NCI-H446 (cell line): ENCODE results near the gene C21orf91.
"Not testable (repeated sequence)": the region's sequence is repeated elsewhere in the genome, so short reads cannot be mapped to it uniquely, and the experiment has no call there.

Experiments used
- DNase-seq, 2 experiments: peaks; one replicate each; lab custom pipeline; 2025; lab: John Stamatoyannopoulos, UW

The C21orf91 gene

DNA sequence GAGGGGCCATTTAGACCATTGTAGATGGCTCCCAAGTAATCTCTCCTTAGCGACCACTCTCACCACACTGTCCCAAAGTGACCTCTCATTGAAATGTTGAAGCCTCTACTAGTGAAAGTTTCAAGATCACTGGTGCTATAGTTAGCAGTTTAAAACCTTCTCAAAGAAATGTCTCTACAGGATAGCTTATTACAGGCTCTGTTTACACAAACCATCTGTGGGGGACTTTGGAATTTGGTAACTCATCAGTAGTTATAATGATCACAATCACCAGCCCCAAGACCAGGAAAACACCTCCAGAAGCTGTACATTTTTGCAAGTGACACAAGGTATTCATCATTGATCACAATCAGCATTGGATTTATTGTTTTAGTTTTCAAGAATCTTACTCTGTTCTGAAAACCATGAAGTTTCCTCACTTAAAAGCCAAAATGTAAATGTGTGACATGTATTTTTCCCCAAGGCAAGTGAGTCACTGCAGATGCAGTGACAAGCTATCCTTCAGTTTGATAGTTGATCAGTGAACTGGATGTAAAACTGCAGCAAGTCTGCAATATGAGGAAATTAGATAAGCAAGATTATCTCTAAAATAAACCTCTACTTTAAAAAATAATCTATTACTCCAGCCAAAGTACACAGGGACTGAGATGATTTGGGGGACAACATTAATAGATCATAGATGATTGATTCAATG lies 41.9 kb downstream of the C21orf91 start:
- no peak for DNase-seq

DNA sequence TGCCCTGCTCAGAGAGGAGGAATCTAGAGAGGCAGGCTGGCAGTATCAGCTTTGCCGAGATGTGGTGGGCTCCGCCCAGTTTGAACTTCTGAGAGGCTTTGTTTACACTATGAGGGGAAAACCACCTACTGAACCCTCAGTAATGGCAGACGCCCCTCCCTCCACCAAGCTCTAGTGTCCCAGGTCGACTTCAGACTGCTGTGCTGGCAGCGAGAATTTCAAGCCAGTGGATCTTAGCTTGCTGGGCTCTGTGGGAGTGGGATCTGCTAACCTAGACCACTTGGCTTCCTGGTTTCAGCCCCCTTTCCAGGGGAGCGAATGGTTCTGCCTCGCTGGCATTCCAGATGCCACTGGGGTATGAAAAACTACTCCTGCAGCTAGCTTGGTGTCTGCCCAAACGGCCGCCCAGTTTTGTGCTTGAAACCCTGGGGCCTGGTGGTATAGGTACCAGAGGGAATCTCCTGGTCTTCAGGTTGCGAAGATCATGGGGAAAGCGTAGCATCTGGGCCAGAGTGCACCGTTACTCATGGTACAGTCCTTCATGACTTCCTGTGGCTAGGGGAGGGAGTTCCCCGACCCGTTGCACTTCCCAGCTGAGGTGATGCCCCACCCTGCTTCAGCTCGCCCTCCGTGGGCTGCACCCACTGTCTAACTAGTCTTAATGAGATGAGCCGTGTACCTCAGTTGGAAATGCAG lies 43.6 kb downstream of the C21orf91 start:
- DNase-seq, result no peak

DNA sequence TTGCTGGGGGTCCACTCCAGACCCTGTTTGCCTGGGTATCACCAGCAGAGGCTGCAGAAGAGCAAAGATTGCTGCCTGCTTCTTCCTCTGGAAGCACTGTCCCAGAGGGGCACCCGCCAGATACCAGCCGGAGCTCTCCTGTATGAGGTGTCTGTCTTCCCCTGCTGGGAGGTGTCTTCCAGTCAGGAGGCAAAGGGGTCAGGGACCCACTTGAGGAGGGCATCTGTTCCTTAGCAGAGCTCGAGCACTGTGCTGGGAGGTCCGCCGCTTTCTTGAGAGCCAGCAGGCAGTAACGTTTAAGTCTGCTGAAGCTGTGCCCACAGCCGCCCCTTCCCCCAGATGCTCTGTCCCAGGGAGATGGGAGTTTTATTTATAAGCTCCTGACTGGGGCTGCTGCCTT lies 44.1 kb downstream of the C21orf91 start:
- not testable (repeated sequence) for DNase-seq

DNA sequence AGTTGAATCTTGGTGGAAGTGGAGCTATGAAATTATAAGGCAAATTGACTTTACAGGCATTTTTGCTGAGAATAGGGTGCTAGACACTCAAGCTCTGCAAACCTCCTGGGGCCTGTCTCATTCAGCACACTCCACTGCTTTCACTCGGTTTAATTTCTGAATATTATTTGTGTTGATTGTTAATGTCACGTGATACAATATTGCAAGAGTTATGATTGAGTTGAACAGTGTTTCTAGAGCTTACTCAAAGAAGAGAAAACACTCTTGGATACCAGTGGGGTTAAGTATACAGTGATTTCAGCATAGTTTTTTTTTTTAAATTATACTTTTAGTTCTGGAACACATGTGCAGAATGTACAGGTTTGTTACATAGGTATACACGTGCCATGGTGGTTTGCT lies 49.7 kb downstream of the C21orf91 start:
- DNase-seq, result no peak

DNA sequence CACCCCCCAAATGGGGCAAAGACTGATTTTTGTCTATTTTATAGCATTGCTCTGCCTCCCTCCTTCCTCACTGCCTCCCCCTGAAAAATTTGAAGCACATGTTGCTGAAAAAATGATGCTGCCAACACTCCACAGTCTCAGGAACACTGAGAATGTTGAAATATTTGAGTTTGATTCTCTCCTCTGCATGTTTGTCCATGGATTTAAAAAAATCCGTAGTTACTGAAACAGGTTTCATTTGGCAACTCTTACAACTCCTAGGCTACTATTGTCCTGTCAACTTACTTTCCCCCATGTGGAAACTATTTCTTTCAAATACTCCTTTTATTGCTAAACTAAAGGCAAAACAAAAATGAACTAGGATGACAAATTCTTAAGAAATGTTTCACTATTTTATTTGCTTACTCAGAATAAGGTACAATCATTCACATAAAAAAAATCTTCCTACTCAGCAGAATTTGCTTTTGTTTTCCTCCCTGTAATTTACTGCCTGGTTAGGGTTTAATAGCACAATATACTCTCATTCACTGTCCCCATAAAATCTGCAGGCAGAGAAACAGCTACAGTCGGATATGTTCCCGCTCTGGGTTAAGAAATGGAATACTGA lies 50.2 kb downstream of the C21orf91 start:
- no peak for DNase-seq

DNA sequence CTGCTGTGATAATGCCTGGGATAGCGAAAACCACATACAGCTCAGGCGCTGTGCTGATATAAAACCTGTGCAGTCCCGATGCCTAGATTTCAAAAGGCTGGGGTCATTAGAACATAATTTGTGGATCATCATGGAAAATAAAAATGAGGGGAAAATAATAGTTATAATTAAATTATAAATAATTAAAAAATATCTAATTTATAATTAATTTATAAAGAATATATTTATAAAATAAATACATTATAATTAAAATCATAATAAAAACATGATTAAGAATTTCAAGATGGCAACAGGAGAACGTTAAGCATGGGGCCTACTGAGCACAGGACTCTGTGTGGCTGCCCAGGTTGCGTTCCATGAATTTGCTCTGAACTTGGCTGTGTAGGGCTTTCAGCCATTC lies 53.9 kb downstream of the C21orf91 start:
- no peak for DNase-seq

DNA sequence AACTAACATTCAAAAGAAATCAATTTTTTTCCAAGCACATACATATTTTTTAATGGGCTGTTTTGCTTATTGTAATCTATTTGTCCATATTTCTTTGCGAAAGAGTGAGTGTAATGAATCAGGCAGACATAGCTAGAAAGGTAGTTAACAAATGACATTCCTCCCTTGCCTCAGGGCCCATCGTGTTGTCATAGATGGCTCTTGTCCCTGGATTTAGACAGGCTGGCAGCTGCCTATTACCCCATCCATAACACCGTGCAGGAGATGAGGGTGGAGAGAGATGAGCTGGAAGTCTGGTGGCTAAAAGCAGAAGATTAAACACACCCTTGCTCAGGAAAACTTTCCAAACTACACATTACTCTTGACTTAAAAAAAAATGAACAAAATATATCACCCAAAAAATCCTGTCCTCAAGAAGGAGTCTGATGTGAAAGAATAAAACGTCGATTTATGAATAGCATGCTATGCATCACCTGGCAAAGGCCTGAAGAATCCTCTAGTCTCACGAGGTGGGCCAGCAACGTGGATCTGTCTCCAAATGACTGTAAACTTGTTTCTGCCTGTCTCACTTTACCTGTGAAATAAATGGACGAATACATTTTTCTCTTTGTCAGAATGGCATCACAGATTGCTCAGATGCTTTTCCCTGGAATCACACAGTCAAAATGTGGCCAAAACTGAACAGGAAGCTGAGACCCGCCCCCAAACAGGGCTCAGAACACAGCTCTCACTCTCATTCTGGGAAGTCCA lies 55.7 kb downstream of the C21orf91 start:
- no peak for DNase-seq

DNA sequence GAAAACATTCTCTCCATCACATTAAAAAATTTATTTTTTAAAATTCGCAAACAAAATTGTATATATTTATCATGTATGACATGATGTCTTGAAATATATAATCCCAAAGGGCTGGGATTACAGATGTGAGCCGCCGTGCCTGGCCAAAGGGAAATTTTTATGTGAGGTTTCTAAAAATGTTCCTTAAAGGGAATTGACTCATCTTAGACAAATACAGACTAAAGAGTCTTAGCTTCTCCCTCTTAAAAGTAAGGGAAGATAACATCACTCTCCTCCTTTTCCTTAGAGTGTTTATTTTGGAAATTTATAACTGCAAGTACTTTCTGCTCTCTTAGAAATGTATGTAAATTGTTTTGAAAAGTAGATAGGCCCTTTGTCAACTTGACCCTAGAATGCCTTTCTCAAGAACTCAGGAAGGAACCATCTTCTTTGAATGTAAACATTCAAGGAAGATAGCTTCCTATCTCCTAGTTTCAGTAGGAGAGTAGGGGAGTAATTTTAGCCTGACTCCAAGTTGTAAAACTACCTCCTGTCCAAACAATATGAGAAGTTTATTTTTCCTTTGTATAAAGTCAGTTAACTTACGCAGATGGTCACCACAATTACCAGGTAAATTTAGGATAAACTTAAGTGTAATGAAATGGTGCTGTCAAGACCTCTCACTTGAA lies 59.5 kb downstream of the C21orf91 start:
- DNase-seq, result no peak

DNA sequence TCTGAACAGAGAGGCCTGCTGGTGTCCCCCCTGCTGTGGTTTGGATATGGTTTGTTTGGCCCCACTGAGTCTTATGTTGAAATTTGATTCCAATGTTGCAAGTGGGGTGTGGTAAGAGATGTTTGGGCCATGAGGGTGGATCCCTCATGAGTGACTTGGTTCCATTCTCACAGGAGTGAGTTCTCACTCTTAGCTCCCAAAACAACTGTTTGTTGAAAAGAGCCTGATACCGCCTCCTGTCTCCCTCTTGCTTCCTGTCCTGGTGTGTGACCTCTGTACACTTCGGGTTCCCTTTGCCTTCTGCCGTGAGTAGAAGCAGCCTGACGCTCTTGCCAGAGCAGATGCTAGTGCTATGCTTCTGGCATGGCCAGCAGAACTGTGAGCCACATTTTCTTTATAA lies 60.5 kb downstream of the C21orf91 start:
- DNase-seq, result no peak

DNA sequence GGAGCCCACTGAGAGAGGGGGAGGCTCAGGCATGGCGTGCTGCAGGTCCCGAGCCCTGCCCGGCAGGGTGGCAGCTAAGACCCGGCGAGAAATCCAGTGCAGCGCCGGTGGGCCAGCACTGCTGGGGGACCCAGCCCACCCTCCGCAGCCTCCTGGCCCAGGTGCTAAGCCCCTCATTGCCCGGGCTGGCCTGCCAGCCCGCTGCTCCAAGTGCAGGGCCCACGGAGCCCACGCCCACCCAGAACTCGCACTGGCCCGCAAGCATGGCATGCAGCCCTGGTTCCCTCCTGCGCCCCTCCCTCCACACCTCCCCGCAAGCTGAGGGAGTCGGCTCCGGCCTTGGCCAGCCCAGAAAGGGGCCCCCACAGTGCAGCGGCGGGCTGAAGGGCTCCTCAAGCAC lies 61.5 kb downstream of the C21orf91 start:
- no peak for DNase-seq

DNA sequence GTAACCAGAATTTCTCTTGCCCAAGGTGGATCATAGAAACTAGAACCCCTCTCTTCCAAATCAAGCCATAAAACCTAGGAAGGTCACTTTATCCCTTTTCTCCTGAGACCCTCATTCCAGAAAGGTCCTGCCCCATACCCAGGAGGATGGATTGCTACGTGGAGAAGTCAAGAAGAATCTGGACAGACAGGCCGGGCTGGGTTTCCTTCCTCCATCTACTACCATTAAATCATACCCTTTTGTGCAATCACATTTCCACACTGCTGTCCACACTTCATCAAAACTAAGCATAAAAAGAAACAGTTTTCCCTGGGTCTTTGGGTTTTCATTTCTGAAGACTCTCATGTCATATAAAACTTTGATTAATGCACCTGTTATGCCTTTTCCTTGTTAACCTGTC lies 65.4 kb downstream of the C21orf91 start:
- no peak for DNase-seq

DNA sequence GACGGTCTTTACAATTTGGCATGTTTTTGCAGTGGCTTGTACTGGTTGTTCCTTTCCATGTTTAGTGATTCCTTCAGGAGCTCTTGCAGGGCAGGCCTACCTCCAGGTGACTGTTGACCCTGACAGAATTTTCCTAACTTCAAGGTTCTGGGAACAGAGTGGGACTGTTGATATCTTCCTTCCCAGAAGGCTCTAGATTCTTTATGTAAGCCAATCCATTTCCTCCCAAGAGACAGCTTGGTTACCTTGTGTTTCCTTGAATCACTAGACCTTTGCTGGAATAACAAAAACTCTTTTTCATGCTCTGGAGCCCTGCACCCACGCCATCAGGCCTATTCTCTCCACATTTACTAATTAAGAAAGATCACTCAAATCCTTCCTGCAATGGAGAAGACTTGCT lies 67.0 kb downstream of the C21orf91 start:
- DNase-seq, result no peak

DNA sequence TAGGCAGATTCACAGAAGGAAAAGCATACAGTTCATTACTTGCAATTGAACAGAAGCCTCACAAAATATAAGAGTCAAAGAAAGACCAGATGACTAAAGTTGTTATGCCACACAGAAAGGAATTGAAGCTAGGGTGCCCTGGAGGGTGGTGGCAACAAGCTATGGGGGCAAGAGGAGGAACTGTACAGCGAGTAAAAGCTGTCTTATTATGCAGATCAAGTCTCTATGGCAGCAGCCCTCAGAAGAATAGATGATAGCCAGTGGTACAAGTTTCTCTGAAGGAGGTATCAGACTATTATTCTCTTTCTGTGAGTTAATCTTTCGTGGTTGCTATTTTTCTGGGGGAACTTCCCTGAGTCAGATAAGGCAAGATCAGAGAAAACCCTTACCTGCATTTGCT lies 72.2 kb downstream of the C21orf91 start:
- no peak for DNase-seq

DNA sequence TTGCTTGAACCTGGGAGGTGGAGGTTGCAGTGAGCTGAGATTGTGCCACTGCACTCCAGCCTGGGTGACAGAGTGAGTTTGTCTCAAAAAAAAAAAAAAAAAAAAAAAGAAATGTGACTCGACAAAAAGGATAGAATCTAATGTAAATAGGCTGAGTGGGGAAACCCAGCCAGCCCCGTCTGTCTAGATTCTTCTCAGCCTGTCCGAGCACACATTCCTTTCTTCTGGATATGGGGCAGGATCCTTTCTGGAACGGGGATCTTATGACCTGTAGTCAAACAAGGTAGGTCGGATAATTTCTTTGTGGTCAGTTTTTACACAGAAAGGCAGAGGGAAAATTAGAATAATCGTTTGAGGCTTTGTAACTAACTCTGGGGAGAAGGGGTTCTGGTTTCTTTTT lies 74.1 kb downstream of the C21orf91 start:
- DNase-seq, result no peak

DNA sequence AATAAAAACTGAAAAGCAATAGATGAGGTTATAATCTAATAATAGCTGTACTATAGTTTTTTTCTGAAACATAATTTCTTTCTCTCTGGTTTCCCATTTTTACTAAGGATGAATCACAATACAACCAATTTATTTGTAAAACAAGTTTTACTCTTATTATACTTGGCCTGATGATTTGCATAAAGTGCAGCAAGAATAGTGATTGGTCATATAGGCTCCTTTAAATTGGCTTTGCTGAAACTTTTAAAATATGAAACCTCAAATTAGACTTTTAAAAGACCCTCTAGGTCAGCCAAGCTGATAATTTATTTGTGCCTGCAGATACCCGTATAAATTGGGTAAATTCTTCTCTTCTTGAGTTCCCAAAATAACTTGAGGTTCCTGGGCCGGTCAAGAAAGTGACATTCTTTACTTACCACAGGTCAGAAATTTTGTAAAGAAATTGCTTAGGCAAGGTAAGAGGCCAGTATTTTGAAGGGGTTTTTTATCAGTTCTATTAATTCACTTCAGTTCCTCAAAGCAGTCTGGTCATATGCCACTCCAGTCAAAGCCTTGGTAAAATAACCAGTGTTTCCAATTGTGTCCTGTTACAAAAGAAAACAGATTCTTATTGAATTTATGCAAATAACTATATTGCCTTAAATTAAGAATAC lies 76.1 kb downstream of the C21orf91 start:
- no peak for DNase-seq

DNA sequence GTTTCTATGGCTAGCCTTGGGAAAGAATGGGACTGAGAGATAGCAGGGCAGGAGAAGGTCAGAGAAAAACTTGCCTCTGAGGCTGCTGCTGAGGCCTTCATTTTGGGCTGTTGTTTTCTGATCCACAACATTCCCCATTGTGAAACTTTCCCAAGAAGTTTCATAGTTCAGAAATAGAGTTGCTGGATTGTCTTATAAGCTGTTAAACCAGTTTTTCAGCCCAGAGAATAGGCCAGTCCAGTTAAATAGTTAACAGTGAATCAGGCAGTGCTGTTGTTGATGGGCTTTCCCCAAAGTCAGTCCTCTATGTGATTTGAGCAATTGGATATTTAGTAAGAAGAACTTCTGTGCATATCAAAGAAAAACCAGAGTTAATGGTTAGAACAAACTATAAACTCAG lies 77.0 kb downstream of the C21orf91 start:
- no peak for DNase-seq
